Measurements from ENCODE around the gene TIAM1.

DNA sequence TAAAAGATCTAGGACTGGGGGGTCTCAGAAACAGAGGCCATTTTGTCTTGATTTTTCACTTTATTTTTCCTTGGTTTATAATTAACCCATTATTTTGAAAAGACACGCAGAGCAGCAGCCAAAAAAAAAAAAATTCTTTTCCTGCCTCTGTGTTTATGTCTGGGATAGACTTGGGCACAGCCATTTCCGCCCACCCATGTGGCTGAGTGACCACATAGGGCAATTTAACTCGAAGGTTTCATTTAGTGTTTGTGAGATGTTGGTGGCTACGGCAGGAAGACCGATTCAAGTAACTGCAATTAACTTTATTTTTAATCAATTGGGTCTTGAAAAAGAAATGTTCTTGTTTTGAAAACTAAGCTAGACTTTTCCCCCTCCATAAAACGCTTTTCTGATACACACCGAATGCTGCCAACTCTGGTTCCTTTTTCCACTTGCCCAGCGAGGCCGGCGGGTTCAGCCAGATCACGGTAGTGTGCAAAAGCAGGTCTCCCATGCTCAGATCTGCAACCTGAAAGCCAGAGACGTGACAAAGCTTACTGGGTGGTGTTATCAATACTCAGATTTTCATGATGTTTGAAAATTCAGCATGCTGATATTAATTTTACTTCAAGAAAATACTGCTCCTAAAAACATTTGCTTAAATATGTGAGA, 208.4 kb downstream of the TIAM1 start:
- TF ChIP-seq, protein P1, sequence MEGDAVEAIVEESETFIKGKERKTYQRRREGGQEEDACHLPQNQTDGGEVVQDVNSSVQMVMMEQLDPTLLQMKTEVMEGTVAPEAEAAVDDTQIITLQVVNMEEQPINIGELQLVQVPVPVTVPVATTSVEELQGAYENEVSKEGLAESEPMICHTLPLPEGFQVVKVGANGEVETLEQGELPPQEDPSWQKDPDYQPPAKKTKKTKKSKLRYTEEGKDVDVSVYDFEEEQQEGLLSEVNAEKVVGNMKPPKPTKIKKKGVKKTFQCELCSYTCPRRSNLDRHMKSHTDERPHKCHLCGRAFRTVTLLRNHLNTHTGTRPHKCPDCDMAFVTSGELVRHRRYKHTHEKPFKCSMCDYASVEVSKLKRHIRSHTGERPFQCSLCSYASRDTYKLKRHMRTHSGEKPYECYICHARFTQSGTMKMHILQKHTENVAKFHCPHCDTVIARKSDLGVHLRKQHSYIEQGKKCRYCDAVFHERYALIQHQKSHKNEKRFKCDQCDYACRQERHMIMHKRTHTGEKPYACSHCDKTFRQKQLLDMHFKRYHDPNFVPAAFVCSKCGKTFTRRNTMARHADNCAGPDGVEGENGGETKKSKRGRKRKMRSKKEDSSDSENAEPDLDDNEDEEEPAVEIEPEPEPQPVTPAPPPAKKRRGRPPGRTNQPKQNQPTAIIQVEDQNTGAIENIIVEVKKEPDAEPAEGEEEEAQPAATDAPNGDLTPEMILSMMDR (conservative IDR thresholded peaks at IDR 0.05), result no peak
- TF ChIP-seq ZFX (IDR thresholded peaks at IDR 0.05), result no peak
